ENCODE results near the gene PGAP6.
"Not testable (repeated sequence)": the region's sequence is repeated elsewhere in the genome, so short reads cannot be mapped to it uniquely, and the experiment has no call there.

PGAP6 gene

GRCh38 chr16:381789-382717, at the start of gene PGAP6:
TSS of gene PGAP6 (minus strand) at chr16:381978. CDS start at chr16:381821, 157 bp downstream.
- DNase-seq, result no peak

GRCh38 chr16:430904-431303, 49.1 kb upstream of the PGAP6 start:
- DNase-seq, result no peak

DNA sequence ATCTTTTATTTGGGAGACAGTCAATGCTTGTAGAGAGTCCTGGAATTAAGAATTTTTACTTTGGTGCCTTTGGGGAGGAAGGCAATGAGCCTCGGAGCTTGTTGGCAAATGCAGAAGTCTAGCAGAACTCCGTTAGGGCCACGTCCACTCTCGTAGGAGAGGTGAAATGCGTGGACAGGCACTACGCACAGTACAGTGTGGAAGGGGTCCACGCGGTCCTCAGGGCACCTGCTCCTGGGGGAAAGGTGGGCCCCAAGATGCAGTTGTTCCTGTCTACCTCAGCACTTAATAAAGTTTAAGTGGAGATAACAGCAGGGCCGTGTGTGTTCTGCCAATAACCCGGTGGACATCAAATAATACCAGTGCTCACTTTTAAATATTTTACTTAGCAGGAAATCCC, 45.5 kb upstream of the PGAP6 start:
- no peak for DNase-seq

- no peak for DNase-seq
These were observed 45.1 kb upstream of the PGAP6 start for GRCh38 chr16:426906-427249.

DNA sequence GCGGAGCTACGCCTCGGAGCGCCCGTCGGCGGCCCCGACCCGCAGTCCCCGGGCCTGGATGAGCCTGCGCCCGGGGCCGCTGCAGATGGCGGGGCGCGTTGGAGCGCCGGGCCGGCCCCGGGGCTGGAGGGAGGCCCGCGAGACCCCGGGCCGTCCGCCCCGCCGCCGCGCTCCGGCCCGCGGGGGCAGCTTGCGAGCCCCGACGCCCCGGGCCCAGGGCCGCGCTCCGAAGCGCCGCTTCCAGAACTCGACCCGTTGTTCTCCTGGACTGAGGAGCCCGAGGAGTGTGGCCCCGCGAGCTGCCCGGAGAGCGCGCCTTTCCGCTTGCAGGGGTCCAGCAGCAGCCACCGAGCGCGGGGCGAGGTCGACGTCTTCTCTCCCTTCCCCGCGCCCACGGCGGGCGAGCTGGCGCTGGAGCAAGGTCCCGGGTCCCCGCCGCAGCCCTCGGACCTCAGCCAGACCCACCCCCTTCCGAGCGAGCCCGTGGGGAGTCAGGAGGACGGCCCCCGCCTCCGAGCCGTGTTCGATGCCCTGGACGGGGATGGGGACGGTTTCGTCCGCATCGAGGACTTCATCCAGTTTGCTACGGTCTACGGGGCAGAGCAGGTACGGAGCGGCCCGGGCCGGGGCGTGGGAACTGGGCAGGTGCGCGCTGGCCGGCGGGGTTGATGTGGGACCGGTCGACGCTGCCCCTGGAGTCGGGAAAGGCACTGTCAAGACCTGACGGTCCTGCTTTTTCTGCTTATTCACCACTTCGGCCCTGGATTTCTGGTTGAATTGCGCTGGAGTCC, 44.5 kb upstream of the PGAP6 start:
- no peak for DNase-seq

- DNase-seq, result no peak
These were observed 43.9 kb upstream of the PGAP6 start for GRCh38 chr16:425740-426114.

- peak; percentile 51 for DNase-seq
These were observed 43.4 kb upstream of the PGAP6 start, which contains the start of gene RAB11FIP3 for GRCh38 chr16:425082-425718. TSS of gene RAB11FIP3 (plus strand) at chr16:425649. CDS start at chr16:426007, 358 bp downstream.

DNA sequence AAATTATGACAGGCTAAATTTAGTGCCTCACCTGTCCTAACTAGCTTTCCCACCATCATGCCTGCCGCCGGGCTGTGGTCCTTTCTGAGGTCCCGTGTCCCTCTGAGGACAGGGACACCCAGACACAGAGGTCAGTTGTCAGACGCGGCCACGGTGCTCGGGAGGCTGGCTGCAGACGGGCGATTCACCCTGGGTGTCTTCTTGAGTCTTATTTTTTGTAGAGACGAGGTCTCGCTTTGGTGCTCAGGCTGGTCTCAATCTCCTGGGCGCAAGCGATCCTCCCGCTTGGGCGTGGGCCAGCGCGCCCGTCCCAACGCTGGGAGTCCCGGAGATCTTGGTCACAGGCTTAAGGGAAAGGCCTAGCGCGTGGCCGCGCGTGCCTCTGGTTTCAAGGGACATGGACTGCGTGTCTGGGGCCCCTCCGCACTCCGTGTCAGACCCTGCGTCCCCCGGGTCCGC, 42.9 kb upstream of the PGAP6 start:
- no peak for DNase-seq

- DNase-seq, result no peak
These were observed 42.4 kb upstream of the PGAP6 start for GRCh38 chr16:424033-424622.

DNA sequence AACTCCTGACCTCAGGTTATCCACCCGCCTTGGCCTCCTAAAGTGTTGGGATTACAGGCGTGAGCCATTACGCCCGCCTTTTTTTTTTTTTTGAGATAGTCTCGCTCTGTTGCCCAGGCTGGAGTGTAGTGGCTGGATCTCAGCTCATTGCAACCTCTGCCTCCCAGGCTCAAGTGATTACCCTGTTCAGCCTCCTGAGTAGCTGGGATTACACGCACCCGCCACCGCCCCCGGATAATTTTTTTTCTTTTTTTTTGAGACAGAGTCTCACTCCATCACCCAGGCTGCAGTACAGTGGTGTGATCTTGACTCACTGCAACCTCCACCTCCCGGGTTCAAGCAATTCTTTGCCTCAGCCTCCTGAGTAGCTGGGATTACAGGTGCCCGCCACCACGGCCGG, 40.4 kb upstream of the PGAP6 start:
- not testable (repeated sequence) for DNase-seq

DNA sequence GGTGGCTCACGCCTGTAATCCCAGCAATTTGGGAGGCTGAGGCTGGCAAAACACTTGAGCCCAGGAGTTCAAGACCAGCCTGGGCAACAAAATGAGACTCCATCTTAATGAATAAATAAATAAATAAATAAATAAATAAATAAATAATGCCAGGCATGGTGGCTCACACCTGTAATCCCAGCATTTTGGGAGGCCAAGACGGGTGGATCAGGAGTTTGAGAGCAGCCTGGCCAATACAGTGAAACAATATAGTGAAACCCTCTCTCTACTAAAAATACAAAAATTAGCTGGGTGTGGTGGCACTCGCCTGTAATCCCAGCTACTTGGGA, 33.4 kb upstream of the PGAP6 start:
- not testable (repeated sequence) for DNase-seq

DNA sequence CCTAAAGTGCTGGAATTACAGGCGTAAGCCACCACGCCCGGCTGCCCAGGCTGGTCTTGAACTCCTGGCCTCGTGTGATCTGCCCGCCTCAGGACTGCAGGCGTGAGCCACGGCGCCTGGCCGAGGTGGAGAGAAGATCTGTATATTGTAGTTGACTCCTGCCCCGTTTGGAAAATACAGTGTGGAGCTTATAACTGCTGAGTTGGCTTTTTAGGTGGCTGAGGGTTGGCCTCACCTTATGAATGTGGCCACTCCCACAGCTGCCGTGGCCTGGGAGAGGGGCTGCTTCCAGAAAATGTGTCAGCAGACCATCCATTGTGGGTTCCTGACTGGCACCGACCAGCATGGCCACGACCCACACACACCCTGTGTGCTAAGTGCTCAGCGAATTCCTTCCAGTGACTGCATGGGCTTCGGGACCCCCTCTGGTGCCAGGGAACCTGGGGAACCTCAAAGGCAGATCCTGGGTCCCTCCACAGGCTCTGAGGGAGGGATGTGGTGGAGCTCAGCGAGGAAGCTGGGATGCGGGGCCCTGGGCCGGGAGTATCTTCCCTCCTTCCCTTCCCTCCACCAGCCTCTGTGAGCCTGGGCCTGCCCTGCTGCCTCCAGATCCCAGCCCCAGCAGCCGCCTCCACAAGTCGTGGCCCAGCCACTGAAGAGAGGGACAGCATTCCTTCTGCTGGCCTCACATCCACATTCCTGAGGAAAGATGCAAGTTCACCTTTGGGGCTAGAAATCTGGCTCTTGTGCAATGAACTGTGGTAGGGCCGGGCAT, 32.8 kb upstream of the PGAP6 start:
- no peak for DNase-seq

- DNase-seq, result no peak
These were observed 29.9 kb upstream of the PGAP6 start for GRCh38 chr16:411576-412265.

DNA sequence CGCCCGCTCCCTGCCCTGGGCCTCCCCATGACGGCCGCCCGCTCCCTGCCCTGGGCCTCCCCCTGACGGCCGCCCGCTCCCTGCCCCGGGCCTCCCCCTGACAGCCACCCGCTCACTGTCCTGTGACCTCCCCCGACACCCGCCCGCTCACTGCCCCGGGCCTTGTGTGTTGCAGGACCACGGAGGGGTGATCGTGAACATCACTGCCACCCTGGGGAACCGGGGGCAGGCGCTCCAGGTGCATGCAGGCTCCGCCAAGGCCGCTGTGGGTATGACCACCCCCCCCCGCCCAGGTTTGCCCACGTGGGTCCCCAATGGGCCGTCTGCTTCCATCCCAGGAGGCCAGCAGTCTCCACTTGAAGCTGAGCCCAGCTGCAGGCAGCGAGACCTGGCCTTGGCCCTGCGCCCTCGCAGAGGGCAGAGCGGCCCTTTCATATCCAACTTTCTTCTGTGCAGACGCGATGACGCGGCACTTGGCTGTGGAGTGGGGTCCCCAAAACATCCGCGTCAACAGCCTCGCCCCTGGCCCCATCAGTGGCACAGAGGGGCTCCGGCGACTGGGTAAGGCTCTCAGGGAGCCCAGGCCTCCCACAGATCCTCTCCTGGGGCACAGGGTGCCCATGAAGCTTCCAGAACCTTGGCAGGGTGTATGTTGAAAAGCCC, 28.9 kb upstream of the PGAP6 start:
- no peak for DNase-seq

DNA sequence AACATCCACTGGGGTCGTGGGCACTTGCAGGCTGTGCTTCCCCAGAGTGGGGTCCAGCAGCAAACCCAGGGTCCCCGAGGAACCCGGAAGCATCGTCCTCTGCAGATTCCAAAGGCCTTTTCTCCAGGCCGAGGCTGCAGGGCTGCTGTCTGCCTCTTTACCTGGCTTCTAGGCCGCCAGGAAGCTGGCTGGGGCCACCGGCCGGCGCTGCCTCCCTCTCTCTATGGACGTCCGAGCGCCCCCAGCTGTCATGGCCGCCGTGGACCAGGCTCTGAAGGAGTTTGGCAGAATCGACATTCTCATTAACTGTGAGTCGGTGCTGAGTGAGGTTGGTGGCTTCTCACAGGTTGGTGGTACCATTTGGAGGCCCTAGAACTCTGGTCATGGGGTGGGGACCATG, 25.5 kb upstream of the PGAP6 start:
- no peak for DNase-seq

DNA sequence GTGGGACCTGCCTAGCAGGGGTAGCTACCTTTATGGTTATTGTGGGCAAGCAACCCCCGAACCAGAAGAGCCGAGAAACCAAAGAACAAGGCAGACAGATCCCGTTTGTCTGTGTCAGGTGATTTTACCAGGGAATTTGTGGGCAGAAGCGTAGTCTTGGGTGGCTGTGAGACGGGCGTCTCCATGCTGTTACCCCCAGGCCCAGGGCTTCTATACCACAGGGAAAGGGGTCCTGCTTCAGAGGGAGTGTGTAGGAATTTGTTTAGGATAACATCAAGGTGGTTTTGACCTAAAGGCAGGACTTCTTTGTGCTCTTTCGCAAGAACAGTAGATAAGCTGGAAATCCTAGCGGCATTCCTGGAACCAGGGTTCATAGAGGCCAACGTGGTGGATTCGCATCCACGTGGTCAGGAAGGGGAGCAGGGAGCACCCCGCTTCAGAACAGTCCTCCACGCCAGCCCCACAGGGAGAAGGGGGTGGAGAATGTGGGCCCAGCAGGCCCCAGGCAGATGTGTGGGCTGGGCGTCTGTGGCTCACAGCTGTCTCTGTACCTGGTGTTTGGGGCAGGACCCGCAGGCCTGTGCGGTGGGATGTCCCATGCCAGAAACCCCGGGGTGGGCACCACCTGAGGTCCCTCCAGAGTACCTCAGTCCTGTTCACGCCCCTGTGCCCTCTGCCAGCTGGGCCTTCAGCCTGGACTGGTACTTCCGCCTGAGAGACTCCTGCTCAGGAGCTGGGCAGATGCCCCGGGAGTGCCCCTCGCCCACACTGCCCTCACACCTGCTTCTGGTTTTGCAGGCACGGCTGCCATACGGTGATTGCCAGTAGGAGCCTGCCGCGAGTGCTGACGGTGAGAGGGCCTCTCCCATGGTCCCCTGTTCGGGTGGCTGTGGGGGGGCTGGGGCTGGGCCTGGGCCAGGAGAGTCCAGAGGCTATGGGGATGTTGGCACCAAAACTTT, 24.0 kb upstream of the PGAP6 start:
- no peak for DNase-seq

DNA sequence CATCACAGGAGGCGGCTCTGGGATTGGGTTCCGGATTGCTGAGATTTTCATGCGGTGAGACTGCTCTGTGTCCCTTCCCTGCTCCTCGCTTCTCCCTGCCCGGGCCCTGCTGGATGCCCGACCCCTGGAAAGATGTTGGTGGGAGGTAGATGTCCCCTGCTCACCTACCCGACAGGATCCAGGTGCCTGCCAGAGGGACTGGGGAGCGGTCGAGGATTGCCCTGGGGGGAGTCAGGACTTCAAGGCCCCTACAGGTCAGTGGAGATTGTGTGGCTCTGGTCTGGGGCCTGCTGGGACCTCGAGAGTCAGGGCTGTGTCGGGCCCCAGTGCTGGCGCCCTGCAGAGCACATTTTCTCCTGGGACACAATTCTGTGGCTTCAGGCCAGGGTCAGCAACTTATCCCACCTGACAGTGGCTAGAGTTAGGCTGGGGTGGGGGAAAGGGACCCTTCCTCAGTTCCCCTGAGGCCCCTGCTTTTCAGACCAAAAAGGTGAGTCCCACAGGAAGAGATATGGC, 23.3 kb upstream of the PGAP6 start:
- no peak for DNase-seq

DNA sequence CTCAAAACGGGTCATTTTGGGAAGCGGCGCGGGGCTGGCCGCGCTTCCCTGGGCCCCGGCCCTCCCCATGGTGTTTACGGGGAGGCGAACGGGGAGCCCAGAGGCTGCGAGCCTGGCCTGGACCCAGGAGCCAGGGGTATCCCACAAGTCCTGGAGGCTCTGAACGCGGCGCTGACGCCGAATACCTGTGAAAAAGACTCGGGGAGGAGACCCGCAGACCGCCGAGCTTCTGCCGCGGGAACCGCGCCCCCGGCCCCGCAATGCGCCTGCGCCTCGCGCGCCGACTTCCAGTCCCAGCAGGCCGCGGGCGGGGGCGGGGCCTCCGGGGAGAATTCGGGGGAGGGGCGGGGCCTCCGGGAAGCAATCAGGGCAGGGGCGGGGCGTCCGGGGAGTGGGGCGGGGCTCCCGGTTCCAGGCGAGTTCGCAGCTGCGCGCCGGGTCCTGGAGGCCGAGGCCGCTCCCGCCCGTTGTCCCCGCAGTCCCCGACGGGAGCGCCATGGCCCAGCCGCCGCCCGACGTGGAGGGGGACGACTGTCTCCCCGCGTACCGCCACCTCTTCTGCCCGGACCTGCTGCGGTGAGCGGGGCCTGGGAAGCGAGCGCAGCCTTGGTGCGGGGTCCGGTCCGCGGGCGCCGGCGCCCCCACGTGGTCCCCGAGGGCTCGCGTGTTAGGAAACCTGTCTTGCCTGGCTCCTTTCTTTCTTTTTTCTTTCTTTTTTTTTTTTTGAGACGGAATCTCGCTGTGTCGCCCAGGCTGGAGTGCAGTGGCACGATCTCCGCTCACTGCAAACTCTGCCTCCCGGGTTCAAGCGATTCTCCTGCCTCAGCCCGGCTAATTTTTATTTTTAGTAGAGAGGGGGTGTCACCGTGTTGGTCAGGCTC, 19.9 kb upstream of the PGAP6 start, which contains the start of gene DECR2:
Gene DECR2 (plus strand): TSS at position 418 of the 881 bp plus-strand sequence. CDS start 79 bp downstream, at position 497.
- peak; percentile 70 for DNase-seq
